ENCODE data around the gene STARD10.
"Not testable (repeated sequence)": the region's sequence is repeated elsewhere in the genome, so short reads cannot be mapped to it uniquely, and the experiment has no call there.

The STARD10 gene, protein sequence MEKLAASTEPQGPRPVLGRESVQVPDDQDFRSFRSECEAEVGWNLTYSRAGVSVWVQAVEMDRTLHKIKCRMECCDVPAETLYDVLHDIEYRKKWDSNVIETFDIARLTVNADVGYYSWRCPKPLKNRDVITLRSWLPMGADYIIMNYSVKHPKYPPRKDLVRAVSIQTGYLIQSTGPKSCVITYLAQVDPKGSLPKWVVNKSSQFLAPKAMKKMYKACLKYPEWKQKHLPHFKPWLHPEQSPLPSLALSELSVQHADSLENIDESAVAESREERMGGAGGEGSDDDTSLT

GRCh38 chr11:72793425-72794367 is at the start of gene STARD10:
STARD10 (minus strand) TSS chr11:72794047; CDS start chr11:72781181, 12,866 bp downstream.
- peak; percentile 91 for DNase-seq (ENCODE audit: low read depth)

GRCh38 chr11:72842653-72843330 is 48.9 kb upstream of the STARD10 start:
- DNase-seq (ENCODE audit: low read depth) = no peak

DNA sequence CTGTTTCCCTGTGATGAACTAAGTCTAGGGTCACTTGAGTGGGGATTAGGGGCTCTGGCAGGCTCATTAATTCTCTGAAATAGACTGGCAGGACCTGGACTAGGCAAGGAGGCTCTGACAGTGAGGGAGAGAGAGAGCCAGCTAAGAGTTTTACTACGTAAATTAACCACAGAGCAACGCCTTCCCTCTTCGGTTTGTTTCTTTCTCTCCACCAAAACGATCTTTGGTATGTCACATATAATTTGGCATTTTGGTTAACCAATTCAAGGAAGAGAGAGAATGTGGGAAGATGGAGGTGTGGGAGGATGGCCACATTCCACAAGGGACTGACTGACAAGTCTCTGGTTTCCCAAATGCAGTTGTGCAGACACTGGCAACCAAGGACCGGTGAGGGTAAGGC is 48.3 kb upstream of the STARD10 start:
- no peak for DNase-seq (ENCODE audit: low read depth)

DNA sequence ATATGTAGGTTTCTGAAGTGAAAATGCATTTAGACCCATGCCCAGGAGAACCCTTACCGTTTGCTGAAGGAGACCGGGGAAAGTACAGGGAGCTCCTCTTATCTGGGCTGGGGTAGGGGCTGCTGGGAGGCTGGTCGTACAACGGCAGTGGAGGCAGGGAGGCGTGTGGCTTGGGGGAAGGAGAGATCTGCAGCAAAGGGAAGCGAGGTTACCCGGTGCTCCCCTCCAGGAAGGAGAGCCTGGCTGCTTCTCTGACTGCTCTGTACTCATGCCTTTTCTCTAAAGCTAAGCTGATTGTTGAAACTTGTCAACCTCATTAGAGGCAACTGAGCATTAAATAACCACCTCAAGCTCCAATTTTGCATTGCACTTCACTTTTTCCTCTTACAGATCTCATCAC is 47.5 kb upstream of the STARD10 start:
- no peak for DNase-seq (ENCODE audit: low read depth)

- no peak for DNase-seq (ENCODE audit: low read depth)
Measured at GRCh38 chr11:72840780-72841179, 46.9 kb upstream of the STARD10 start.

GRCh38 chr11:72838691-72839305 is 45.0 kb upstream of the STARD10 start:
- DNase-seq (ENCODE audit: low read depth) = no peak

- no peak for DNase-seq (ENCODE audit: low read depth)
Measured at GRCh38 chr11:72836111-72836510, 42.3 kb upstream of the STARD10 start.

- no peak for DNase-seq (ENCODE audit: low read depth)
Measured at GRCh38 chr11:72834905-72835304, 41.1 kb upstream of the STARD10 start.

GRCh38 chr11:72833811-72834493 is 40.1 kb upstream of the STARD10 start:
- no peak for DNase-seq (ENCODE audit: low read depth)

GRCh38 chr11:72833083-72833733 is 39.4 kb upstream of the STARD10 start:
- no peak for DNase-seq (ENCODE audit: low read depth)

DNA sequence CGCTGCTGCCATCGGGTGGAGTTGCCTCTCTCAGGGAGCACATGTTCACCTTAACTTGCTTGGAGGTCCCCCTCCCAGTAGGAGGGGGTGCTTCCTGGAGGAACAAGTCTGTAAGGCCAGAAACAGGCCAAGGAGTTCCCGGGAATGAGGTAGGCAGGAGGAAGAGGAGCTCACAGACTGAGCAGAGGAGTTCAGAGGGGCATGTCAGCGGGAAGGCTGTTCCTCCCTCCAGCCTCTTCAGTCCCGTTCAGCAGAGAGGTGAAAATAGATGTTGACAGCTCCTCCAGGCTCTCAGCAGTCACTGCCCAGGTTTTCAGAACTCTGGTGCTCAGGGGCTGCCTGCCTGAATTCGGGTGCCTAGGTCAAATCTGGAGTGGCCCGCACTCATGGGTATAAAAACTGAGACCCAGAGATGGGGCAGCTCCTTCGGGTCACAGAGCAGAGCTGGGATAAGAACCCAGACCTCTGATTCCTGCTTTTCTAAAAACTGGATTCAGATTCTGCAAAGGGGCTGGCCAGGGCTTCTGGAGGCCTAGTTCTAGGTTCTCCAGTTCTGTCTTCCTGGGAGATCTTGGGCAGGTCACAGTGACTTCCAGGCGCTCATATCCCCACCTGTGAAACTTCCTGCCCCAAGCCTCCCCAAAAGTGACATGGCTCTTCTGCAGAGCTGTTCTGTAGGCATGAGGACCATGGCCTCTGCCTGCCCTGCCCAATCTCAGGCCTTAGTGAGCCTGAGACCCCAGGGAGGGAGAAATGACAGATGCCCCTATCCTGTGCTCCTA is 38.6 kb upstream of the STARD10 start:
- DNase-seq (ENCODE audit: low read depth) = no peak

DNA sequence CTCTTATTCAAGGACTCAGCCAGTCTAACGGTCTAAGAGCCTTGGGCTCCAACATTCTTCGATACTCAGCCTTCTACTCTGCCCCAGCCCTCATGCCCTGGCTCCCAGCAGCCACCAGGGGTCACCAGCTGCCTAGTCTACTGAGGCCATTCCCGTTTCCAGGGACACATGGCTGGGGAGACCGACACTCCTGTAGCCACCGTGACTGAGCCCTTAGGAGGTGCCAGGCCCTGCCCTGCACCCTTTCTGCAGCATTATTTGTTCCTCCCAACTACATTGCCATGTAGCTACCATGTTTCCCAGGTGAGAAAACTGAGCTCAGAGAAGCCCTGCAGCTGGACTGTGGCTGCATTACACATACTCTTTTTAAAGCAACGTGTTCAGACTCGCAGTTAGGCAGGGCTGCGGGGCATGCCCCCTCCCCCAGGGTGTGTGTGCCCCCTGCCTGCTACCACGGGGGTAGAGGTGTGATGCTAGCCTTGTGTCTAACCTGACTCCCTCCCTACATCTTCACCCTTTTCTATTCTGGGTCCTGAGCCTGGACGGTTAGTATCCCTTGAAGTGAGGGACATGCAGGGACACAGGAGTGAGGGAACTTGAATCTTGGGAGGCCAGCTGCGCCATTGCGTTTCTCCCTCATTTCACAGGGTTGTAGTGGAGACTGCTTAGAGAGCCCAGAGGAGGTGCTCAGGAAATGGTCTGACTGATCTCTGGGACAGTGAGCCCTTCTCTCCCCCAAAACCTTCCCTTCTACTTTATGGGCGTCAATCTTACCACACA is 37.9 kb upstream of the STARD10 start:
- DNase-seq (ENCODE audit: low read depth) = peak; percentile 41

GRCh38 chr11:72829884-72830533 is 36.2 kb upstream of the STARD10 start:
- DNase-seq (ENCODE audit: low read depth) = no peak

- no peak for DNase-seq (ENCODE audit: low read depth)
Measured at GRCh38 chr11:72829178-72829577, 35.3 kb upstream of the STARD10 start.

- no peak for DNase-seq (ENCODE audit: low read depth)
Measured at GRCh38 chr11:72828692-72829101, 34.9 kb upstream of the STARD10 start.

DNA sequence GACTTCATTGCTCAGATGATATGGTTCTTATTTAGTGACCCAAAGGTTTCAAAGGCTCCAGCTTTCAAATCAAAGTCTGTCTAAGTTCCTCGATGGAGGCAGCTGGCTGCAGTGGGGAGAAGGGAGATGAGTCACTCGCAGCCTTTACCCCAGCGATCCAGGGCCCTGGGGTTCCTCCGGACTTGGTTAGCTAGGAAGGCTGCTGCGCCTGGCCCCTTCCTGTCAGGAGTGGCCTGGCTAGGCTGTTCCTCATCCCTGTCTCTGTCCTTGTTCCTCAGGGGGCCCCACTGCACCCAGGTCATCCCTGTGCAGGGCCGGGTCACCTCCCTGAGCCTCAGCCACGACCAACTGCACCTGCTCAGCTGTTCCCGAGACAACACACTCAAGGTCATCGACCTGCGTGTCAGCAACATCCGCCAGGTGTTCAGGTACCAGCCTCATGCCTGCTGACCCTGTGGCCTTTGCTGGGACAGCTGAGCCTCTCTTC is 34.3 kb upstream of the STARD10 start:
- no peak for DNase-seq (ENCODE audit: low read depth)

DNA sequence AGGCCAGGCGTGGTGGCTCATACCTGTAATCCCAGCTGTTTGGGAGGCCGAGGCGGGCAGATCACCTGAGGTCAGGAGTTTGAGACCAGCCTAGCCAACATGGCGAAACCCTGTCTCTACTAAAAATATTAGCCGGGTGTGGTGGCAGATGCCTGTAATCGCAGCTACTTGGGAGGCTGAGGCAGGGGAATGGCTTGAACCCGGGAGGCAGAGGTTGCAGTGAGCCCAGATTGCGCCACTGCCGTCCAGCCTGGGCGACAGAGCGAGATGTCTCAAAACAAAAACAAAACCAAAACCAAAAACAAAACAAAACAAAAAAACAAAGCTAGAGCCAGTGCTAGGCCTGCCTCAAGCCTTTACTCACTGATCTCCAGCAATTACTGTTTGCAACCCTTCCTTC is 33.8 kb upstream of the STARD10 start:
- DNase-seq (ENCODE audit: low read depth) = not testable (repeated sequence)

DNA sequence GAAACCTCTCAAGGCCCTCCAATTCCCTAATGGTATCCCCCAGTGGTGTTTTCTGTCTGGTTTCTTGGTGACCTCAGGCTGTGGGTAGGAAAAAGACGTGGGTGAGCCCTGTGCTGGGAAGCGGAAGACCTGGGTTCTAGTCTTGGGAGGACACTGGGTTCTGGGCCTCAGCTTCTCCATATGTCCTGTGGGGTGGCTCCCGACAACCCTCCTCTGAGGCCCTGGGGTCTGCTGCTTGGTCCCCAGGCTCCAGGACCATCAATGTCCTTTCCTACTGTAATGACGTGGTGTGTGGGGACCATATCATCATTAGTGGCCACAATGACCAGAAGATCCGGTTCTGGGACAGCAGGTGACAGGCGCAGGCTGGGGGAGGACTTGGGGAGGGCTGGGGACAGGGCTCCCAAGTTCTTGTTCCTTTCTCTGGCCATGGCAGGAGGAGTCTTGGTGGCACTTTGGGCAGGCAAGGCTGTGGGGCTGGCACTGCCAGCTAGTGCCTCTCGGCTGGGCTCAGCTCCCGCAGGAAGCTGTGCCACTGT is 33.2 kb upstream of the STARD10 start:
- no peak for DNase-seq (ENCODE audit: low read depth)

Measured in activated T-helper 9 cell treated with anti-CD3 and anti-CD28 coated beads, Interleukin-2, amount 50 U/mL, for 16 hours (primary cell).